ENCODE results near the gene PPEF1. TPM values are rescaled to one million over a fixed set of nuclear protein-coding genes. Genes with fewer than 3 reads are reported as not detected.

The PPEF1 gene
- total RNA-seq, 2 experiments from 2014 or later: not detected

GRCh38 chrX:18855919-18856644, 148.6 kb downstream of the PPEF1 start:
- no TSS peak for BruUV-seq (replicated peaks)
- TF ChIP-seq EZH2phosphoT487 (IDR thresholded peaks at IDR 0.05; ENCODE audit: borderline replicate concordance, low read depth, low read length) (no peak), CTCF (conservative IDR thresholded peaks at IDR 0.05; ENCODE audit: low read length) (no peak)
- no peaks in the 10 kb centered on the region for H3K79me2 ChIP-seq (ENCODE audit: insufficient read depth, low read depth, low read length)
- POLR2A ChIA-PET: no interaction called here
- intact Hi-C loops (cut with micrococcal nuclease; ENCODE audit: unreplicated experiment): no loop called here
- no peak overlapping the region for H3K27ac ChIP-seq (ENCODE audit: low read depth, low read length, poor library complexity, severe bottlenecking)
- H3K4me3 ChIP-seq (ENCODE audit: low read depth, low read length, poor library complexity, severe bottlenecking): no peak overlapping the region
- no peaks in the 10 kb centered on the region for H4K20me1 ChIP-seq (ENCODE audit: insufficient read depth, low read length)
- H3K4me2 ChIP-seq (ENCODE audit: low read length): no peak overlapping the region
- no peaks in the 10 kb centered on the region for H3K36me3 ChIP-seq (ENCODE audit: insufficient read depth, low read length)
- H2AFZ ChIP-seq (ENCODE audit: low read length): no peak overlapping the region
- no peaks in the 10 kb centered on the region for H3K9me2 ChIP-seq (ENCODE audit: insufficient read depth, low read length)
- no peaks in the 10 kb centered on the region for H3K4me1 ChIP-seq (ENCODE audit: insufficient read depth, low read length, poor library complexity, severe bottlenecking)
- no peak for DNase-seq (ENCODE audit: low spot score)
- no peaks in the 10 kb centered on the region for H3K9me3 ChIP-seq (ENCODE audit: low read length)
- CTCF ChIA-PET (ENCODE audit: unreplicated experiment): no interaction called here

- POLR2A ChIA-PET: interaction anchor here (0.6 kb wide), 1 partner anchor 371 kb away, joined by 4 read pairs; no protein-coding TSS in a partner anchor
- Histone ChIP-seq H3K9me3 (ENCODE audit: low read length) (no peaks in the 10 kb centered on the region), H3K4me1 (ENCODE audit: insufficient read depth, low read length, poor library complexity, severe bottlenecking) (no peaks in the 10 kb centered on the region), H3K4me3 (ENCODE audit: low read depth, low read length, poor library complexity, severe bottlenecking) (no peak overlapping the region), H3K9me2 (ENCODE audit: insufficient read depth, low read length) (no peaks in the 10 kb centered on the region), H2AFZ (ENCODE audit: low read length) (no peak overlapping the region), H3K79me2 (ENCODE audit: insufficient read depth, low read depth, low read length) (no peaks in the 10 kb centered on the region), H3K4me2 (ENCODE audit: low read length) (no peak overlapping the region), H3K36me3 (ENCODE audit: insufficient read depth, low read length) (no peaks in the 10 kb centered on the region), H3K27ac (ENCODE audit: low read depth, low read length, poor library complexity, severe bottlenecking) (no peak overlapping the region), H4K20me1 (ENCODE audit: insufficient read depth, low read length) (no peaks in the 10 kb centered on the region)
- intact Hi-C loops (cut with micrococcal nuclease; ENCODE audit: unreplicated experiment): no loop called here
- CTCF ChIA-PET (ENCODE audit: unreplicated experiment): no interaction called here
- DNase-seq (ENCODE audit: low spot score): no peak
- no TSS peak for BruUV-seq (replicated peaks)
- TF ChIP-seq CTCF (conservative IDR thresholded peaks at IDR 0.05; ENCODE audit: low read length) (no peak), EZH2phosphoT487 (IDR thresholded peaks at IDR 0.05; ENCODE audit: borderline replicate concordance, low read depth, low read length) (no peak)
Measured at GRCh38 chrX:18856645-18856997, 149.2 kb downstream of the PPEF1 start.

- Histone ChIP-seq H3K4me3 (ENCODE audit: low read depth, low read length, poor library complexity, severe bottlenecking) (no peak overlapping the region), H3K4me2 (ENCODE audit: low read length) (no peak overlapping the region), H3K27ac (ENCODE audit: low read depth, low read length, poor library complexity, severe bottlenecking) (no peak overlapping the region), H3K79me2 (ENCODE audit: insufficient read depth, low read depth, low read length) (no peaks in the 10 kb centered on the region), H3K4me1 (ENCODE audit: insufficient read depth, low read length, poor library complexity, severe bottlenecking) (no peaks in the 10 kb centered on the region), H3K9me2 (ENCODE audit: insufficient read depth, low read length) (no peaks in the 10 kb centered on the region), H4K20me1 (ENCODE audit: insufficient read depth, low read length) (no peaks in the 10 kb centered on the region), H3K9me3 (ENCODE audit: low read length) (no peaks in the 10 kb centered on the region), H2AFZ (ENCODE audit: low read length) (no peak overlapping the region), H3K36me3 (ENCODE audit: insufficient read depth, low read length) (no peaks in the 10 kb centered on the region)
- intact Hi-C loops (cut with micrococcal nuclease; ENCODE audit: unreplicated experiment): no loop called here
- no TSS peak for BruUV-seq (replicated peaks)
- DNase-seq (ENCODE audit: low spot score): no peak
- CTCF ChIA-PET (ENCODE audit: unreplicated experiment): no interaction called here
- POLR2A ChIA-PET: no interaction called here
- no peak for TF ChIP-seq CTCF (conservative IDR thresholded peaks at IDR 0.05; ENCODE audit: low read length)
- no peak for TF ChIP-seq EZH2phosphoT487 (IDR thresholded peaks at IDR 0.05; ENCODE audit: borderline replicate concordance, low read depth, low read length)
Measured at GRCh38 chrX:18861511-18861910, 154.1 kb downstream of the PPEF1 start.
